DOHH2 (cell line): Measurements from ENCODE around the gene NALCN.

Experiments used
- H3F3A ChIP-seq: fragments of 200-600 bp; sonication (generic), shearing (Covaris generic); 2 replicates; pipeline ENCODE4 v1.6.0; 2016; ENCODE audit warnings: antibody characterized with exemption, mild to moderate bottlenecking; ENCODE audit not compliant: control insufficient read depth, insufficient read depth
- H3K27ac ChIP-seq: fragments of 200-600 bp; sonication (generic); 2 replicates; pipeline ENCODE4 v1.5.1; 2014; ENCODE audit warnings: low read depth, mild to moderate bottlenecking, low read length, moderate library complexity
- H3K27me3 ChIP-seq: fragments of 200-600 bp; sonication (generic); 2 replicates; pipeline ENCODE4 v1.6.1; 2014; ENCODE audit warnings: mild to moderate bottlenecking, low read length, mixed read lengths; ENCODE audit not compliant: control insufficient read depth
- H3K36me3 ChIP-seq: fragments of 200-600 bp; sonication (generic); 2 replicates; pipeline ENCODE4 v1.6.1; 2014; ENCODE audit warnings: mild to moderate bottlenecking, low read length, moderate library complexity, mixed read lengths; ENCODE audit not compliant: control insufficient read depth
- H3K4me1 ChIP-seq: fragments of 200-600 bp; sonication (generic); 2 replicates; pipeline ENCODE4 v1.6.1; 2014; ENCODE audit warnings: mild to moderate bottlenecking, low read length, mixed read lengths; ENCODE audit not compliant: control insufficient read depth
- H3K4me2 ChIP-seq: fragments of 200-600 bp; sonication (generic); 2 replicates; pipeline ENCODE4 v1.6.0; 2014; ENCODE audit warnings: mild to moderate bottlenecking, low read length, moderate library complexity
- H3K4me3 ChIP-seq: fragments of 200-600 bp; sonication (generic); 2 replicates; pipeline ENCODE4 v1.5.1; 2014; ENCODE audit warnings: mild to moderate bottlenecking, low read length, mixed read lengths
- H3K79me2 ChIP-seq: fragments of 200-600 bp; sonication (generic); 2 replicates; pipeline ENCODE4 v1.6.1; 2014; ENCODE audit warnings: mild to moderate bottlenecking, low read length, mixed read lengths; ENCODE audit not compliant: control insufficient read depth
- H3K9me2 ChIP-seq: fragments of 200-600 bp; sonication (generic); replicated peaks from 2 replicates; pipeline ENCODE4 v1.6.1; 2014; ENCODE audit warnings: mild to moderate bottlenecking, low read length, mixed read lengths; ENCODE audit not compliant: control insufficient read depth
- H3K9me3 ChIP-seq: fragments of 200-600 bp; sonication (generic); 2 replicates; pipeline ENCODE4 v1.6.1; 2014; ENCODE audit warnings: antibody characterized with exemption, low read length, mixed read lengths; ENCODE audit not compliant: control insufficient read depth, insufficient read depth
- H4K20me1 ChIP-seq: fragments of 200-600 bp; sonication (generic); 2 replicates; pipeline ENCODE4 v1.6.0; 2014; ENCODE audit warnings: low read depth, mild to moderate bottlenecking, antibody characterized with exemption, low read length, moderate library complexity; ENCODE audit not compliant: control insufficient read depth, insufficient read depth
- CTCF ChIP-seq: fragments of 200-600 bp; sonication (generic); IDR thresholded peaks from one replicate; pipeline ENCODE4 v1.5.1; 2014; ENCODE audit warnings: antibody characterized with exemption, mild to moderate bottlenecking, low read depth, low read length; ENCODE audit not compliant: poor library complexity, severe bottlenecking
- EZH2phosphoT487 ChIP-seq: fragments of 200-600 bp; sonication (generic); IDR thresholded peaks from 2 replicates; pipeline ENCODE4 v1.6.1; 2017; ENCODE audit warnings: borderline replicate concordance, mild to moderate bottlenecking, antibody characterized with exemption, low read length, moderate library complexity, mixed read lengths

The NALCN gene

GRCh38 chr13:101209206-101209893, 207.0 kb downstream of the NALCN start:
- H4K20me1 ChIP-seq = no peaks in the 10 kb centered on the region
- no peak overlapping the region for H3K27ac ChIP-seq
- no peak overlapping the region for H3K4me3 ChIP-seq
- H3K36me3 ChIP-seq = no peaks in the 10 kb centered on the region
- no peak overlapping the region for H3K4me2 ChIP-seq
- H3K27me3 ChIP-seq = no peaks in the 10 kb centered on the region
- no peaks in the 10 kb centered on the region for H3K4me1 ChIP-seq
- no peaks in the 10 kb centered on the region for H3F3A ChIP-seq
- no peak for TF ChIP-seq EZH2phosphoT487
- TF ChIP-seq CTCF = no peak
- H3K9me2 ChIP-seq = no peaks in the 10 kb centered on the region
- H3K79me2 ChIP-seq = no peaks in the 10 kb centered on the region
- no peaks in the 10 kb centered on the region for H3K9me3 ChIP-seq

GRCh38 chr13:101205408-101205807, 210.9 kb downstream of the NALCN start:
- TF ChIP-seq EZH2phosphoT487 (no peak), CTCF (no peak)
- Histone ChIP-seq H3K27me3 (no peaks in the 10 kb centered on the region), H3K36me3 (no peaks in the 10 kb centered on the region), H3K79me2 (no peaks in the 10 kb centered on the region), H3K27ac (no peak overlapping the region), H3K4me2 (no peak overlapping the region), H3K9me3 (no peaks in the 10 kb centered on the region), H3K9me2 (no peaks in the 10 kb centered on the region), H3F3A (no peaks in the 10 kb centered on the region), H4K20me1 (no peaks in the 10 kb centered on the region), H3K4me3 (no peak overlapping the region), H3K4me1 (no peaks in the 10 kb centered on the region)

- Histone ChIP-seq H3K79me2 (no peaks in the 10 kb centered on the region), H3K9me3 (no peaks in the 10 kb centered on the region), H3F3A (no peaks in the 10 kb centered on the region), H3K4me1 (no peaks in the 10 kb centered on the region), H3K4me2 (no peak overlapping the region), H3K4me3 (no peak overlapping the region), H4K20me1 (no peaks in the 10 kb centered on the region), H3K36me3 (no peaks in the 10 kb centered on the region), H3K27me3 (no peaks in the 10 kb centered on the region), H3K9me2 (no peaks in the 10 kb centered on the region), H3K27ac (no peak overlapping the region)
- TF ChIP-seq EZH2phosphoT487 (no peak), CTCF (no peak)
These were observed 211.9 kb downstream of the NALCN start for GRCh38 chr13:101204270-101205020.
